WTC11 (cell line): ENCODE results near the gene PRR4. TPM values are rescaled to one million over a fixed set of nuclear protein-coding genes. Genes with fewer than 3 reads are reported as not detected.

ENCODE experiments used
- ATAC-seq: fragments of 200-7000 bp; cut with Tn5 transposase; 2 replicates; pipeline ENCODE4 v1.10.0; 2021; ENCODE audit warnings: mild to moderate bottlenecking, moderate library complexity
- CTCF ChIA-PET: fragments of 300-600 bp; sonication (Branson Sonifier 250); formaldehyde crosslinking; loops from one replicate; lab custom pipeline; 2021; ENCODE audit warnings: antibody characterized with exemption; lab: Charles Lee
- POLR2A ChIA-PET: fragments of 350-600 bp; sonication (Branson Sonifier 250); formaldehyde crosslinking; loops from one replicate; lab custom pipeline; 2021; ENCODE audit warnings: antibody characterized with exemption; lab: Charles Lee
- DNase-seq: peaks from one replicate; pipeline ENCODE4 v3.0.0; 2021; ENCODE audit warnings: low spot score
- H3K27ac Mint-ChIP-seq: 2 replicates; pipeline ENCODE4 v1.8.0; 2021; ENCODE audit warnings: mixed read lengths
- H3K27me3 Mint-ChIP-seq: 2 replicates; pipeline ENCODE4 v1.8.0; 2021; ENCODE audit warnings: low read depth, mild to moderate bottlenecking, moderate library complexity, mixed read lengths
- H3K36me3 Mint-ChIP-seq: 2 replicates; pipeline ENCODE4 v1.8.0; 2021; ENCODE audit warnings: mixed read lengths
- H3K4me1 Mint-ChIP-seq: 2 replicates; pipeline ENCODE4 v1.8.0; 2022; ENCODE audit warnings: mixed read lengths
- H3K4me3 Mint-ChIP-seq: 2 replicates; pipeline ENCODE4 v1.8.0; 2021; ENCODE audit warnings: mild to moderate bottlenecking, moderate library complexity, mixed read lengths
- H3K9me3 Mint-ChIP-seq: 2 replicates; pipeline ENCODE4 v1.8.0; 2021; ENCODE audit warnings: mixed read lengths
- ATF3 ChIP-seq: sonication (generic); formaldehyde crosslinking; conservative IDR thresholded peaks from 2 replicates; pipeline ENCODE4 v1.8.1; 2022; ENCODE audit warnings: mild to moderate bottlenecking, missing genetic modification reagents
- CREB1 ChIP-seq: sonication (generic); formaldehyde crosslinking; IDR thresholded peaks from 2 replicates; pipeline ENCODE4 v1.8.0; 2023; ENCODE audit warnings: mild to moderate bottlenecking, missing genetic modification reagents
- E2F4 ChIP-seq: sonication (generic); formaldehyde crosslinking; IDR thresholded peaks from 2 replicates; pipeline ENCODE4 v1.8.1; 2022; ENCODE audit warnings: low read depth, mild to moderate bottlenecking, moderate library complexity, missing genetic modification reagents, borderline replicate concordance
- ETV6 ChIP-seq: sonication (generic); formaldehyde crosslinking; IDR thresholded peaks from 2 replicates; pipeline ENCODE4 v1.8.1; 2022; ENCODE audit warnings: mild to moderate bottlenecking, missing genetic modification reagents
- GRHL2 ChIP-seq: fragments of 250-450 bp; sonication (Bioruptor Pico); IDR thresholded peaks from 2 replicates; pipeline ENCODE4 v1.8.0; 2022; ENCODE audit warnings: mild to moderate bottlenecking, moderate library complexity; ENCODE audit not compliant: insufficient replicate concordance, severe bottlenecking
- MYBL2 ChIP-seq: sonication (generic); formaldehyde crosslinking; IDR thresholded peaks from 2 replicates; pipeline ENCODE4 v1.8.1; 2023; ENCODE audit warnings: mild to moderate bottlenecking, moderate library complexity, missing genetic modification reagents
- RELA ChIP-seq: sonication (generic); formaldehyde crosslinking; IDR thresholded peaks from 2 replicates; pipeline ENCODE4 v1.8.1; 2022; ENCODE audit warnings: missing genetic modification reagents, mild to moderate bottlenecking, borderline replicate concordance
- TEAD1 ChIP-seq: sonication (generic); formaldehyde crosslinking; IDR thresholded peaks from 2 replicates; pipeline ENCODE4 v1.8.0; 2022; ENCODE audit warnings: mild to moderate bottlenecking, missing genetic modification reagents
- TP53 ChIP-seq: sonication (generic); formaldehyde crosslinking; IDR thresholded peaks from 2 replicates; pipeline ENCODE4 v1.8.1; 2023; ENCODE audit warnings: mild to moderate bottlenecking, missing genetic modification reagents
- USF1 ChIP-seq: sonication (generic); formaldehyde crosslinking; IDR thresholded peaks from 2 replicates; pipeline ENCODE4 v1.8.0; 2022; ENCODE audit warnings: mild to moderate bottlenecking, missing genetic modification reagents
- USF2 ChIP-seq: sonication (generic); formaldehyde crosslinking; IDR thresholded peaks from 2 replicates; pipeline ENCODE4 v1.8.1; 2023; ENCODE audit warnings: mild to moderate bottlenecking, missing genetic modification reagents, moderate library complexity
- ZBTB43 ChIP-seq: sonication (generic); formaldehyde crosslinking; IDR thresholded peaks from 2 replicates; pipeline ENCODE4 v1.8.1; 2023; ENCODE audit warnings: mild to moderate bottlenecking, missing genetic modification reagents
- ZMAT4 ChIP-seq: fragments of 250-450 bp; sonication (Bioruptor Pico); IDR thresholded peaks from 2 replicates; pipeline ENCODE4 v1.9.0; 2021; ENCODE audit warnings: mild to moderate bottlenecking
- ZNF121 ChIP-seq: sonication (generic); formaldehyde crosslinking; IDR thresholded peaks from 2 replicates; pipeline ENCODE4 v1.8.0; 2023; ENCODE audit warnings: missing genetic modification reagents
- ZNF416 ChIP-seq: fragments of 250-450 bp; sonication (Bioruptor Pico); IDR thresholded peaks from 2 replicates; pipeline ENCODE4 v1.9.0; 2021; ENCODE audit warnings: mild to moderate bottlenecking, inconsistent platforms
- ZSCAN18 ChIP-seq: fragments of 250-450 bp; sonication (Bioruptor Pico); IDR thresholded peaks from 2 replicates; pipeline ENCODE4 v2.1.2; 2022; ENCODE audit warnings: mild to moderate bottlenecking, moderate library complexity
- total RNA-seq: library from RNA; stranded (reverse); gene quantifications from 3 replicates; pipeline ENCODE4 v1.2.3, GENCODE V29; 2021
- TF ChIP-seq, protein P1 (sequence below): sonication (generic); formaldehyde crosslinking; conservative IDR thresholded peaks from 2 replicates; pipeline ENCODE4 v1.8.1; 2023; ENCODE audit warnings: mild to moderate bottlenecking, low read depth, missing genetic modification reagents, moderate library complexity

PRR4 gene
- total RNA-seq, 1 experiment from 2014 or later: 0.87 TPM

DNA sequence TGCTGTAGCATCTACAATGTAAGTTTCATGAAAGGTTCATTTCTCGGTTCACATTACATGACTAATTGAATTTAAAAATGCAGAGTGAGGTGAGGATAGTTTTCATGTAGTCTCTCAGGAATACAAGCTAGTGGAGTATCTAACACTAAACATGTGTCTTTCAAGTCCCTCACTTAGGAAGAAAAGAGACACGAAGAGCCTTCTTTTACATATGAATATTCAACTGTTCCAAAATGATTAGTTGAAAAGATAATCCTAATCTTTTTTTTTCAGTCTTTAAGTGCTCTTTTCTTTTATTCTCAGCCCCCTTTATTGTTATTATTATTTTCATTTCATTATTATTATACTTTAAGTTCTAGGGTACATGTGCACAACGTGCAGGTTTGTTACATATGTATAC lies 10.8 kb downstream of the PRR4 start (continued):
- no peak for TF ChIP-seq E2F4 (CRISPR knock-in tag)
- TF ChIP-seq ATF3 (CRISPR knock-in tag): no peak
- no peak for TF ChIP-seq TP53 (CRISPR knock-in tag)
- TF ChIP-seq CREB1: no peak
- TF ChIP-seq ZBTB43 (CRISPR knock-in tag): no peak
- TF ChIP-seq TEAD1 (CRISPR knock-in tag): no peak
- no peak for TF ChIP-seq RELA (CRISPR knock-in tag)

DNA sequence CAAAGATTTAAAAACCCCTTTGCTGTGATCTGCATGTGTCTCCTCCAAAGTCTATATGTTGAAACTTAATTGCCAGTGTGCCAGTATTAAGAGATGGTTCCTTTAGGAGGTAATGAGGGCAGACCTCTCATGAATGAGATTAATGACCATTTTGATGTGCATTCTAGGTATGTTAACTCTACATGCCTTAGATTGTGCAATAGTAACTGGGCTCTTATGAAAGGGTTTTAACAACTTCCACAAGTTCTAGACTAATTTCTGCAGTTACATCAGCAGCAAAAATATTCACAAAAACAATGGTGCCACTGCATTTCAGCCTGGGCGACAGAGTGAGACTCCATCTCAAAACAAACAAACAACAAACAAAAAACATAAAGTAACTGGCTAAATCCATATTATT lies 19.3 kb downstream of the PRR4 start:
- H3K36me3 Mint-ChIP-seq: no peaks in the 10 kb centered on the region
- H3K4me3 Mint-ChIP-seq: no peak overlapping the region
- no peaks in the 10 kb centered on the region for H3K4me1 Mint-ChIP-seq
- H3K27ac Mint-ChIP-seq: no peak overlapping the region
- TF ChIP-seq E2F4 (CRISPR knock-in tag) (no peak), GRHL2 (CRISPR knock-in tag) (no peak), USF2 (no peak), ZSCAN18 (CRISPR knock-in tag) (no peak), USF1 (CRISPR knock-in tag) (no peak), ZNF416 (CRISPR knock-in tag) (no peak)
- no peaks in the 10 kb centered on the region for H3K9me3 Mint-ChIP-seq
- POLR2A ChIA-PET: no interaction called here
- CTCF ChIA-PET: no interaction called here
- H3K27me3 Mint-ChIP-seq: no peaks in the 10 kb centered on the region
- no peak for DNase-seq
- no peak for ATAC-seq

- Mint-ChIP-seq H3K4me1 (no peaks in the 10 kb centered on the region), H3K36me3 (no peaks in the 10 kb centered on the region), H3K27me3 (no peaks in the 10 kb centered on the region), H3K27ac (no peak within 1 kb of the TSS), H3K9me3 (no peaks in the 10 kb centered on the region), H3K4me3 (no peak within 1 kb of the TSS)
- DNase-seq: no peak
- no peak for ATAC-seq
- TF ChIP-seq USF1 (CRISPR knock-in tag) (no peak), MYBL2 (CRISPR knock-in tag) (no peak), CREB1 (no peak), ETV6 (CRISPR knock-in tag) (no peak), ZNF121 (CRISPR knock-in tag) (no peak), ZMAT4 (CRISPR knock-in tag) (no peak)
- TF ChIP-seq, protein P1, sequence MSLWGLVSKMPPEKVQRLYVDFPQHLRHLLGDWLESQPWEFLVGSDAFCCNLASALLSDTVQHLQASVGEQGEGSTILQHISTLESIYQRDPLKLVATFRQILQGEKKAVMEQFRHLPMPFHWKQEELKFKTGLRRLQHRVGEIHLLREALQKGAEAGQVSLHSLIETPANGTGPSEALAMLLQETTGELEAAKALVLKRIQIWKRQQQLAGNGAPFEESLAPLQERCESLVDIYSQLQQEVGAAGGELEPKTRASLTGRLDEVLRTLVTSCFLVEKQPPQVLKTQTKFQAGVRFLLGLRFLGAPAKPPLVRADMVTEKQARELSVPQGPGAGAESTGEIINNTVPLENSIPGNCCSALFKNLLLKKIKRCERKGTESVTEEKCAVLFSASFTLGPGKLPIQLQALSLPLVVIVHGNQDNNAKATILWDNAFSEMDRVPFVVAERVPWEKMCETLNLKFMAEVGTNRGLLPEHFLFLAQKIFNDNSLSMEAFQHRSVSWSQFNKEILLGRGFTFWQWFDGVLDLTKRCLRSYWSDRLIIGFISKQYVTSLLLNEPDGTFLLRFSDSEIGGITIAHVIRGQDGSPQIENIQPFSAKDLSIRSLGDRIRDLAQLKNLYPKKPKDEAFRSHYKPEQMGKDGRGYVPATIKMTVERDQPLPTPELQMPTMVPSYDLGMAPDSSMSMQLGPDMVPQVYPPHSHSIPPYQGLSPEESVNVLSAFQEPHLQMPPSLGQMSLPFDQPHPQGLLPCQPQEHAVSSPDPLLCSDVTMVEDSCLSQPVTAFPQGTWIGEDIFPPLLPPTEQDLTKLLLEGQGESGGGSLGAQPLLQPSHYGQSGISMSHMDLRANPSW (CRISPR knock-in tag): no peak
- ChIA-PET POLR2A (no interaction called here), CTCF (no interaction called here)
These were observed 23.0 kb downstream of the PRR4 start, which contains the start of gene TAS2R10 for GRCh38 chr12:10826258-10826657. TAS2R10 (minus strand) TSS chr12:10826358; CDS start chr12:10826269, 89 bp downstream.
